ENCODE data around the gene TBRG4.

Gene TBRG4

DNA sequence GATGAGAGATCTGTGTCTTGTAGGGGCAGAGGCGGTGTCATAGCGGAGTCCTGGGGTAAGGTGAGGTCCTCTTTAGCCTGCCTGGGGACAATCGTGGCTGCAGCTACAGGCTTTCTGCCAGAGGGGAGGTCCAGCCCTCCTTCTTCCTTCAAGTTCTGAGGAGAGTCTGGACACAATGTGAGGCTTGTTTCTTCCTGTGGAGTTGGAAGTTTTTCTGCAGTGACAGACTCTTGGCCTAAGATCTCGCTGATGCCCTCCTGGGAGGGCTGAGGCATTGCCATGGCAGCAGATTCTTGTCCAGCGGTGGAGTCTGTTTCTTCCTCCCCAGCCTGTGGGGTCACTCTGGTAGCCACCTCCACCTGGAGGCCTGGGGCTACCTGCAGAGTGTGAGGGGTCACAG lies 27.2 kb downstream of the TBRG4 start:
- no peak for DNase-seq (ENCODE audit: insufficient read length, low spot score)
- FAIRE-seq = no peak
- TF ChIP-seq, protein P1, sequence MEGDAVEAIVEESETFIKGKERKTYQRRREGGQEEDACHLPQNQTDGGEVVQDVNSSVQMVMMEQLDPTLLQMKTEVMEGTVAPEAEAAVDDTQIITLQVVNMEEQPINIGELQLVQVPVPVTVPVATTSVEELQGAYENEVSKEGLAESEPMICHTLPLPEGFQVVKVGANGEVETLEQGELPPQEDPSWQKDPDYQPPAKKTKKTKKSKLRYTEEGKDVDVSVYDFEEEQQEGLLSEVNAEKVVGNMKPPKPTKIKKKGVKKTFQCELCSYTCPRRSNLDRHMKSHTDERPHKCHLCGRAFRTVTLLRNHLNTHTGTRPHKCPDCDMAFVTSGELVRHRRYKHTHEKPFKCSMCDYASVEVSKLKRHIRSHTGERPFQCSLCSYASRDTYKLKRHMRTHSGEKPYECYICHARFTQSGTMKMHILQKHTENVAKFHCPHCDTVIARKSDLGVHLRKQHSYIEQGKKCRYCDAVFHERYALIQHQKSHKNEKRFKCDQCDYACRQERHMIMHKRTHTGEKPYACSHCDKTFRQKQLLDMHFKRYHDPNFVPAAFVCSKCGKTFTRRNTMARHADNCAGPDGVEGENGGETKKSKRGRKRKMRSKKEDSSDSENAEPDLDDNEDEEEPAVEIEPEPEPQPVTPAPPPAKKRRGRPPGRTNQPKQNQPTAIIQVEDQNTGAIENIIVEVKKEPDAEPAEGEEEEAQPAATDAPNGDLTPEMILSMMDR (IDR thresholded peaks at IDR 0.05; ENCODE audit: insufficient read depth, missing control alignments) = no peak

DNA sequence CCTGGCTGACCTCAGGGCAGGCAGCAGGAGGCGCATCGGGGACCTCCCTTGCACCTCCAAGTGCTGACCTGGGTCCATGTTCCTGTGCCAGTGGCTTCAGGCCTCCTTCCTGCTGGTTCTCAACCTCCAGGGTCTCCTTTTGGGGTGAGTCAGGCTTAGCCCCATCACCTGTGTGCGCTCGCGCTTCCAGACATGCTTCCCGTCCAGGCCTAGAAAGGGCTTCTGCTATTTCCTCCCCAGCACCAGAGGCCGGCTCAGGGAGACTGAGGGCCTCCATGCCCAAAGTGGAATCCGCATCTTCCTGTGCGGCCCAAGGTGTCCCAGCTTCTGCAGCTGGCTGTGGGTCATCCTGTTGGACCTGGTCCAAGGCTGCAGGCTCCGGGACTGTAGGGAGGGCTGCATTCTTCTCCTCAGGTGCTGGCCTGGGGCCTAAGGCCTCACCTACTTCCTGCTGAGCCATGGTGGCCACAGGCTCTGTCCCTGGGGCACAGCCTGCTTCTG lies 28.6 kb downstream of the TBRG4 start:
- FAIRE-seq (no peak), DNase-seq (ENCODE audit: insufficient read length, low spot score) (no peak)
- TF ChIP-seq, protein P1 (IDR thresholded peaks at IDR 0.05; ENCODE audit: insufficient read depth, missing control alignments) = no peak

DNA sequence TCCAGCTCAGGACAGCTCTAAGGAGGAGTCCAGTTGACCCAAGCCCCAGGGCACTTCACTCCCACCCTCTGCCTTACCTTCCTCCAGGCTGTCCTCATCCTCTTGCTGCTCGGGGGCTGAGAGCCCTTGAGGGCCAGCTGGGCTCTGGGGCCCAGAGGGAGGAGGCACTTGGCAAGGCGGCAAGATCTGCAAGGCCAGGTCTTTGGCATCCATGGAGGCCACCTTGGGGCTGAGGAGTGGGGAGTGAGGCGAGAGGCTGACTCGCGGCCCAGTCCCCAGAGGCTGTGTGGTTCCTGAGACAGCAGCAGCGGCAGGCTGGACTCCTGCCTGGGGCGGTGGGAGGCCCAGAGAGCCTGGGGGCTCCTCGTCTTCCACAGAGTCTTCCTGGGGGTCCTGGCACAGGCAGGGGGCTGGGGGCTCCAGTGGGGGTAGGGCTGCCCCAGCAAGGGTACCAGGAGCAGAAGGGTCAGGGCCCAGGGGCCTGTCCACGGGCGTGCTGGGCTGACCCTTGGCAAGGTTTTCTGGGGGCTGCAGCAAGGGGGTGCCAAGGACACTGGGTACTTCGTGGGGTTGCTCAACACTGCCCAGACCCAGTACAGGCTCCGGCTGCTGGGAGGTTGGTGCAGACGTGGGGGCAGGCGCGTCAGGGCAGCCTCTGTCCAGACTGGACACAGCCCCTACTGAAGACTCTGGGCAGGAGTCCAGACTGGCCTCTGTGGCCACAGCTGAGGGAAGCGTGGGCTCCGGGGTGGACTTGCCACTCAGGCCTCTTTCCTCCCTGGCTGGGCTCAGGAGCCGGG lies 29.3 kb downstream of the TBRG4 start:
- no peak for FAIRE-seq
- TF ChIP-seq, protein P1 (IDR thresholded peaks at IDR 0.05; ENCODE audit: insufficient read depth, missing control alignments) = no peak
- DNase-seq (ENCODE audit: insufficient read length, low spot score) = no peak

DNA sequence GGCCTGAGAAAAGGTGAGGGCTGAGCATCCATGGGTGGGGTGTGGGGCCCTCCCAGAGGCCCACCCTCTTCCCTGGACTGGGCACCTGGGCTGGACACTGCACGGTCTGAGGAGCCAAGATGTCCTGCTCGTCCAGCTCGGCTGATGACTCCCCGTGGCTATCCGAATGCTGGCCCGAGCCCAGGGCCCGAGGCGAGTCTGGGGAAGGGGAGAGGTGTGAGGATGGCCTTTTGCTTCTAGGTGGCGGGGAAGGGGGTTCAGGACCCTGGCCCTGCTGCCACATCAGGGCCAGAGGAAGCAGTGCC lies 29.9 kb downstream of the TBRG4 start:
- no peak for FAIRE-seq
- no peak for DNase-seq (ENCODE audit: insufficient read length, low spot score)
- TF ChIP-seq, protein P1 (IDR thresholded peaks at IDR 0.05; ENCODE audit: insufficient read depth, missing control alignments) = no peak

DNA sequence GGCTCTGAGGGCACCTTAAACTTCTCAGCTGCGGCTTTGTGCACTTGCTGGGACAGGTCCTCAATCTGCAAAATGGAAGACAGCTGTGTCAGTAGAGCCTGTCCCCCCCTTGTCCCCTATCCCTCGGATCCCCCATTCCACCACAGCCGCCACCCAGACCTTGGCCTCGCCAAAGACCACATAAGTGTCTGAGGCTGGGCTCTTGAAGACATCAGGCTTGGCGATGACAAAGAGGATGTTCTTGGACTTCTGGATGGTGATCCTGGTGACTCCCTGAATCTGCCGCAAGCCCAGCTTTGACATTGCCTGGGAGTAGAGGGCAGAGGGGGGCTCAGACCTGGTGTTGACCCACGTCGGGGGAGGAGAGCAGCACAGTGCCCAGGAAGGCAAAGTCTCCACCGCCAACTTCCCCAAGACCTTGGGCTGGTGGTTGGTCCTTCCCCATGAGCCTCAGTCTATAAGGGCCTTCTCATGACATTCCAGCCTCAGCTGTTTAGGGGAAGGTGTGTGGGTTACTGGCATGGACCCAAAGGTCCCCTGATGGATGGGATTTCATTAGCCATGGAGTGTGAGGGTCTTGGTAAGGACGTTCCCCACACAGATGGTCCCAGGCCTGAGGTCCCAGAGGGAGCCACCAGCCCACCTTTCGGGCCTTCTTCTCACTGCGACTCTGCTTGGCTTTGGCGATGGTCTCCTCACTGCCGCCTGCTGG lies 30.4 kb downstream of the TBRG4 start:
- DNase-seq (ENCODE audit: insufficient read length, low spot score) (no peak), FAIRE-seq (no peak)
- TF ChIP-seq, protein P1 (IDR thresholded peaks at IDR 0.05; ENCODE audit: insufficient read depth, missing control alignments) = no peak

DNA sequence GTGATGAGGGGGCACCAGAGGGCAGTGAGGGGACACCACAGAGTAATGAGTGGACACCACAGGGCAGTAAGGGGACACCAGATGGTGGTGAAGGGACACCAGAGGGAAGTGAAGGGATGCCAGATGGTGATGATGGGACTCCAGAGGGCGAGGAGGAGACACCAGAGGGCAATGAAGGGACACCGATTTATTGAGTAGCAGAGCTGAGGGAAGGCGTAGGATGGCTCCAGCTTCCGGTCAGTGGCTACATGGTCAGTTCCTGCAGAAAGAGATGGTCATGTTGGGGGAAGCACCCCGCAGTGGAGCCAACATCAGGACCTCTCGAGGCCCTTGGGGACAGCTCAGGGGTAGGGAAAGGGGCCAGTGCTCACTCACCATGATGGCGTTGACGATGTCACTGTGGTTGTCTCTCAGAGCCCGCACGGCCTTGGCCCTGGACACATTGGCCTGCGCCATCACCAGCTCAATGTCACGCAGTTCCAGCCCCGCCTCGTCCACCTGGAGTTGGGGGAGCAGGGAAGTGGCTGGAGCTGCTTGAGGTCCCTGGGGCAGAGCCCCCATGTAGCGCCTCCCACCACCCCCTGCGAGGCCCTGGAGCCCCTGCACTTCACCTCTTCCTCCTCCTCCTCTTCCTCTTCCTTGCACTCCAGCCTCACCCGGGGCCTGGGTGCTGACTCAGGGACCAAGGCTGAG lies 31.1 kb downstream of the TBRG4 start:
- no peak for FAIRE-seq
- TF ChIP-seq, protein P1 (IDR thresholded peaks at IDR 0.05; ENCODE audit: insufficient read depth, missing control alignments) = no peak
- DNase-seq (ENCODE audit: insufficient read length, low spot score) = no peak

Measured in D721Med (cell line).